H1 (cell line): Measurements from ENCODE around the gene S100A6. TPM values are rescaled to one million over a fixed set of nuclear protein-coding genes. Genes with fewer than 3 reads are reported as not detected.

Experiments used
- ASH2L ChIP-seq: fragments of 200-600, 300-600 bp; sonication (generic); IDR thresholded peaks from one replicate; pipeline ENCODE4 v1.7.1; 2017; ENCODE audit warnings: low read length
- ATF2 ChIP-seq: IDR thresholded peaks from 2 replicates; pipeline ENCODE4 v1.6.1; 2012; ENCODE audit warnings: low read length, inconsistent platforms
- CTBP2 ChIP-seq: IDR thresholded peaks from 2 replicates; pipeline ENCODE4 v1.7.0; 2011; ENCODE audit warnings: borderline replicate concordance, mild to moderate bottlenecking, moderate library complexity, mixed read lengths, low read length; ENCODE audit not compliant: insufficient read depth, insufficient read length
- CTCF ChIP-seq, 3 experiments: IDR thresholded peaks; 1 replicate in 2 of 3; 2 replicates in 1 of 3; pipeline versions ENCODE4 v1.5.1 to v1.6.1; 2011; ENCODE audit warnings: low read length in 3 of 3, mild to moderate bottlenecking in 3 of 3, inconsistent platforms in 2 of 3, low read depth in 1 of 3, moderate library complexity in 1 of 3; ENCODE audit not compliant: insufficient read depth in 1 of 3; ENCODE audit errors: control extremely low read depth in 1 of 3
- E2F6 ChIP-seq: IDR thresholded peaks from 2 replicates; pipeline ENCODE4 v1.6.1; 2012; ENCODE audit warnings: inconsistent platforms
- HDAC2 ChIP-seq, 2 experiments: fragments of 300-600 bp in 1 of 2; sonication (generic) in 1 of 2; IDR thresholded peaks; 2 replicates each; pipeline ENCODE4 v1.6.1; 2011 to 2012; ENCODE audit warnings: low read depth in 2 of 2, low read length in 2 of 2, mild to moderate bottlenecking in 2 of 2, moderate library complexity in 2 of 2, borderline replicate concordance in 1 of 2, inconsistent platforms in 1 of 2
- MAFK ChIP-seq: IDR thresholded peaks from 2 replicates; pipeline ENCODE4 v1.6.1; 2012; ENCODE audit warnings: low read depth, mild to moderate bottlenecking, improper control_type of control experiment, low read length
- RAD21 ChIP-seq, 2 experiments: IDR thresholded peaks in 1 of 2; conservative IDR thresholded peaks in 1 of 2; 2 replicates each; pipeline ENCODE4 v1.6.1; 2011; ENCODE audit warnings: low read depth in 2 of 2, low read length in 2 of 2, improper control_type of control experiment in 1 of 2, inconsistent platforms in 1 of 2, mild to moderate bottlenecking in 1 of 2, moderate library complexity in 1 of 2
- SAP30 ChIP-seq: fragments of 300-600 bp; sonication (generic); IDR thresholded peaks from 2 replicates; pipeline ENCODE4 v1.7.1; 2012; ENCODE audit warnings: low read length, moderate library complexity, mild to moderate bottlenecking, inconsistent platforms; ENCODE audit not compliant: insufficient read depth, insufficient replicate concordance
- TAF1 ChIP-seq: IDR thresholded peaks from 2 replicates; pipeline ENCODE4 v1.6.1; 2011; ENCODE audit warnings: mild to moderate bottlenecking, low read depth, low read length
- TAF7 ChIP-seq: optimal IDR thresholded peaks from 2 replicates; pipeline ENCODE3; 2011; ENCODE audit warnings: low read depth, mild to moderate bottlenecking, inconsistent platforms, low read length, moderate library complexity, borderline replicate concordance
- TEAD4 ChIP-seq: IDR thresholded peaks from 2 replicates; pipeline ENCODE4 v1.6.1; 2012; ENCODE audit warnings: low read depth, low read length, inconsistent platforms, mixed read lengths
- YY1 ChIP-seq: IDR thresholded peaks from 2 replicates; pipeline ENCODE4 v1.6.1; 2011; ENCODE audit warnings: low read depth, mild to moderate bottlenecking, low read length
- polyA plus RNA-seq, 7 experiments: library from polyadenylated mRNA; depleted of rRNA in 3 of 7; stranded (reverse) in 5 of 7; unstranded in 2 of 7; fragments of >200 nt in 5 of 7; fragments of 200-250 nt in 2 of 7; gene quantifications; 1 replicate in 5 of 7; 2 replicates in 1 of 7; 4 replicates in 1 of 7; pipeline versions ENCODE4 v1.2.1 to v1.2.3, GENCODE V29; 2011 to 2013; ENCODE audit warnings: missing spikeins in 2 of 7, mixed read lengths in 2 of 7
- total RNA-seq: library from RNA; stranded (reverse); fragmentation: NEBNext Ultra II Directional; extraction: Animal tissue kit (Norgen Biotek cat#: 25700); gene quantifications from 2 replicates; pipeline ENCODE4 v1.2.1, GENCODE V29; 2021

Gene S100A6
- total and polyA plus RNA-seq, 2 of the 8 experiments (the other 6 are each of a cell fraction or from before 2014, with no cell fraction given): 11.1 to 63.0 TPM

GRCh38 chr1:153532769-153533599 is 2.8 kb downstream of the S100A6 start (continued):
- TF ChIP-seq RAD21 (IDR thresholded peaks at IDR 0.05 in 1 of 2, conservative IDR thresholded peaks at IDR 0.05 in 1 of 2; ENCODE audit: low read depth in 2 of 2, low read length in 2 of 2) (peak; percentile 78 to 92), SAP30 (peak; percentile 62), ASH2L (peak; percentile 65), CTBP2 (peak; percentile 39), HDAC2 (IDR thresholded peaks at IDR 0.05; ENCODE audit: borderline replicate concordance in 1 of 2, low read depth in 2 of 2, low read length in 2 of 2) (0 out of 4 replicates have a peak, but pooled peaks have one; percentile 15 to 67), TAF1 (no peak), YY1 (peak; percentile 46; the same call in 1 of the 2 replicates), E2F6 (no peak), TEAD4 (no peak), ATF2 (no peak), CTCF (IDR thresholded peaks at IDR 0.05; ENCODE audit: control extremely low read depth in 1 of 3, insufficient read depth in 1 of 3, low read depth in 1 of 3, low read length in 3 of 3) (peak; percentile 85 to 93 (median 86)), MAFK (no peak), TAF7 (peak; percentile 47)
